K562 (cell line): ENCODE results near the gene ITSN2. TPM values are rescaled to one million over a fixed set of nuclear protein-coding genes. Genes with fewer than 3 reads are reported as not detected.
A peak's percentile ranks its signal among the peaks of the same experiment; 100 is the strongest.

ENCODE experiments used
- ATAC-seq: fragments of 200-7000 bp; cut with Tn5 transposase; 3 replicates; pipeline ENCODE4 v1.9.1; 2020; ENCODE audit warnings: moderate library complexity
- BruUV-seq: library from RNA; stranded (reverse); fragments of 400-500 nt; replicated peaks from 2 replicates; lab custom pipeline; 2021; lab: Mats Ljungman, UMichigan
- CTCF ChIA-PET: fragments of 300-600 bp; formaldehyde crosslinking; extraction: SDS; loops from one replicate; lab custom pipeline; 2021; ENCODE audit warnings: low intra/inter-chr PET ratio; lab: Yijun Ruan, JAX
- POLR2A ChIA-PET: fragments of 300-600, 350-650 bp; sonication (Branson Sonifier 250); formaldehyde crosslinking; extraction: SDS; loops from one replicate; lab custom pipeline; 2021; ENCODE audit warnings: antibody characterized with exemption, inconsistent platforms; lab: Yijun Ruan, JAX
- DNase-seq, 4 experiments: peaks; one replicate each; pipeline versions ENCODE4 v3.0.0 to v3.0.0-alpha.2; 2011 to 2018; ENCODE audit warnings: low spot score in 3 of 4, mixed read lengths in 3 of 4; ENCODE audit errors: extremely low read depth in 1 of 4
- FAIRE-seq: peaks from 2 replicates; lab custom pipeline; 2011; peaks lifted over from hg19 to GRCh38; lab: Jason Lieb, UNC
- H2AFZ ChIP-seq: 2 replicates; pipeline ENCODE4 v1.6.0; 2011; ENCODE audit warnings: low read depth, low read length, control low read depth, inconsistent platforms
- H3K27ac ChIP-seq: fragments of 200-600 bp; 3 replicates; pipeline ENCODE4 v1.8.0; 2011; ENCODE audit warnings: low read depth, mild to moderate bottlenecking, control low read depth, inconsistent platforms, low read length, moderate library complexity, mixed read lengths; ENCODE audit errors: extremely low read depth
- H3K27me3 ChIP-seq, 2 experiments: fragments of 300-600 bp in 1 of 2; 2 replicates in 1 of 2; 3 replicates in 1 of 2; pipeline versions ENCODE4 v1.6.0 to v1.8.0; 2011; ENCODE audit warnings: inconsistent platforms in 2 of 2, low read length in 2 of 2, mild to moderate bottlenecking in 1 of 2, mixed read lengths in 1 of 2, moderate library complexity in 1 of 2; ENCODE audit not compliant: control insufficient read depth in 2 of 2, insufficient read depth in 2 of 2
- H3K36me3 ChIP-seq: fragments of 300-600 bp; 3 replicates; pipeline ENCODE4 v1.8.0; 2011; ENCODE audit warnings: mild to moderate bottlenecking, low read length, inconsistent platforms; ENCODE audit not compliant: control insufficient read depth, insufficient read depth
- H3K4me1 ChIP-seq, 2 experiments: fragments of 200-600 bp in 1 of 2; replicated peaks in 1 of 2; 2 replicates in 1 of 2; 3 replicates in 1 of 2; pipeline versions ENCODE4 v1.5.1 to v1.8.0; 2011; ENCODE audit warnings: inconsistent platforms in 2 of 2, low read length in 2 of 2, mild to moderate bottlenecking in 1 of 2, mixed read lengths in 1 of 2, moderate library complexity in 1 of 2; ENCODE audit not compliant: control insufficient read depth in 2 of 2, insufficient read depth in 2 of 2
- H3K4me2 ChIP-seq: 2 replicates; pipeline ENCODE4 v1.6.1; 2011; ENCODE audit warnings: low read length, control low read depth, inconsistent platforms, mixed read lengths; ENCODE audit not compliant: insufficient read depth
- H3K4me3 ChIP-seq: fragments of 200-600 bp; sonication (generic), shearing (Covaris generic); 2 replicates; pipeline ENCODE4 v1.5.1; 2016; ENCODE audit warnings: control low read depth, inconsistent platforms
- H3K79me2 ChIP-seq: fragments of 200-600 bp; 3 replicates; pipeline ENCODE4 v1.8.0; 2011; ENCODE audit warnings: low read length, inconsistent platforms; ENCODE audit not compliant: control insufficient read depth, insufficient read depth
- H3K9ac ChIP-seq, 2 experiments: 2 replicates each; pipeline versions ENCODE4 v1.6.0 to v1.6.1; 2011; ENCODE audit warnings: low read depth in 2 of 2, low read length in 2 of 2, control low read depth in 1 of 2, inconsistent platforms in 1 of 2, mild to moderate bottlenecking in 1 of 2, mixed read lengths in 1 of 2; ENCODE audit not compliant: insufficient read depth in 1 of 2
- H3K9me1 ChIP-seq: one replicate; pipeline ENCODE4 v1.6.0; 2011; ENCODE audit warnings: inconsistent platforms, mild to moderate bottlenecking, low read length, moderate library complexity; ENCODE audit not compliant: control insufficient read depth, insufficient read depth
- H3K9me3 ChIP-seq: replicated peaks from 2 replicates; pipeline ENCODE4 v1.5.1; 2011; ENCODE audit warnings: low read depth, low read length, inconsistent platforms; ENCODE audit not compliant: control insufficient read depth, insufficient read depth
- H4K20me1 ChIP-seq: replicated peaks from 2 replicates; pipeline ENCODE4 v1.6.1; 2011; ENCODE audit warnings: low read length, inconsistent platforms, mixed read lengths; ENCODE audit not compliant: control insufficient read depth, insufficient read depth
- ARID1B ChIP-seq: fragments of 450-650 bp; IDR thresholded peaks from 2 replicates; pipeline ENCODE4 v1.6.1; 2016; ENCODE audit warnings: antibody characterized with exemption, mild to moderate bottlenecking, inconsistent platforms
- BRF1 ChIP-seq: IDR thresholded peaks from 3 replicates; pipeline ENCODE4 v1.6.1; 2011; ENCODE audit warnings: borderline replicate concordance, mild to moderate bottlenecking; ENCODE audit not compliant: insufficient read length; ENCODE audit errors: extremely low read depth
- KDM2B ChIP-seq: fragments of 250-450 bp; sonication (Bioruptor Pico); IDR thresholded peaks from 2 replicates; pipeline ENCODE4 v1.8.0; 2021; ENCODE audit warnings: mild to moderate bottlenecking, moderate library complexity
- NFXL1 ChIP-seq: fragments of 450-650 bp; formaldehyde crosslinking; IDR thresholded peaks from 2 replicates; pipeline ENCODE4 v1.4.0; 2021; ENCODE audit warnings: mild to moderate bottlenecking
- ZNF212 ChIP-seq: fragments of 450-650 bp; formaldehyde crosslinking; IDR thresholded peaks from 2 replicates; pipeline ENCODE4 v1.4.0; 2020; ENCODE audit warnings: mild to moderate bottlenecking
- WGBS: fragments of 100-300 bp; shearing (Covaris generic); methylation state at CpG from one replicate; pipeline ENCODE4 v1.1.6; 2016; ENCODE audit warnings: low coverage, mixed read lengths; ENCODE audit not compliant: insufficient coverage; ENCODE audit errors: missing lambda C conversion rate; 5-methylcytosine and 5-hydroxymethylcytosine counted together
- in situ Hi-C: fragments of 300-500 bp; cut with MboI; formaldehyde crosslinking; loops from 4 replicates; pipeline ENCODE4 v1.15.0; 2018; ENCODE audit warnings: inconsistent platforms, mixed read lengths
- intact Hi-C: fragments of 100-400 bp; cut with micrococcal nuclease; formaldehyde crosslinking; loops from 2 replicates; pipeline ENCODE4 v1.14.2; 2022
- polyA plus RNA-seq, 8 experiments: library from polyadenylated mRNA; depleted of rRNA in 4 of 8; stranded (reverse) in 5 of 8; unstranded in 3 of 8; fragments of >200 nt; fragmentation: Nextera tagmentation in 2 of 8; fragmentation: Illumina TruSeq in 1 of 8; extraction: Ambion mirVana in 2 of 8; extraction: Trizol in 1 of 8; gene quantifications; 2 replicates each; pipeline versions ENCODE4 v1.2.1 to v1.2.3, GENCODE V29; 2011 to 2014; ENCODE audit warnings: inconsistent platforms in 1 of 8, missing spikeins in 1 of 8
- total RNA-seq, 7 experiments: library from RNA; depleted of rRNA in 6 of 7; stranded (reverse); fragments of >200 nt in 6 of 7; fragmentation: Illumina TruSeq in 2 of 7; extraction: Trizol in 2 of 7; gene quantifications; 2 replicates each; pipeline versions ENCODE4 v1.2.1 to v1.2.3, GENCODE V29; 2011 to 2021; ENCODE audit warnings: low replicate concordance in 1 of 7
- TF ChIP-seq, protein P1 (sequence below), 2 experiments: fragments of 200-800 bp in 1 of 2; sonication (Bioruptor generic) in 1 of 2; sonication (generic) in 1 of 2; formaldehyde crosslinking in 1 of 2; IDR thresholded peaks in 1 of 2; conservative IDR thresholded peaks in 1 of 2; 2 replicates each; pipeline versions ENCODE4 v1.5.0 to v1.6.1; 2016 to 2020; ENCODE audit warnings: missing compliant biosample characterization in 1 of 2, missing genetic modification characterization in 1 of 2, missing genetic modification reagents in 1 of 2
- TF ChIP-seq, protein P2 (sequence below): sonication (generic); formaldehyde crosslinking; IDR thresholded peaks from 2 replicates; pipeline ENCODE4 v1.8.1; 2023; ENCODE audit warnings: mild to moderate bottlenecking, missing genetic modification reagents

Gene ITSN2
- total and polyA plus RNA-seq, 9 of the 15 experiments (the other 6 are each of a cell fraction or from before 2014, with no cell fraction given): 6.6 to 19.9 (median 15.2) TPM

DNA sequence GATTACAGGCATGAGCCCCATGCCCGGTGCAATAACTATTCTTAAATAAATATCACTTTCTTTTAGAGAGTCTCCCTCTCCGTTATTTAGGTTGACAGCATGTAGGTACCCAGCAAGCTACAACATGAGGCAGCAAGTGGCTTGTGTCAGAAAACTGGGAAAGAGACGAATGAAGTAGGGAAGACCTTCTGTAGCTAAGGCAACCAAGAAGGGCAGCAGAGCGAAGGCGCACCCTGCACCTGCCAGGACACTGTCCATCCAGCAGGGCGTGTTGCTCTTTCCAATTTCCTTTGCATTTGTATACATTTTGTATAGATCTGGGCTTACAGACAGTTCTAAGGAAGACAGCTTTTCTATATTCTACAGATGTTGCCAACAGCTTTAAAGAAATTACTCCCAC lies 137.4 kb downstream of the ITSN2 start:
- Histone ChIP-seq H3K4me1 (no peaks in the 10 kb centered on the region), H4K20me1 (no peaks in the 10 kb centered on the region), H3K4me3 (no peak overlapping the region), H3K9ac (no peak overlapping the region), H3K9me1 (no peaks in the 10 kb centered on the region), H2AFZ (no peak overlapping the region), H3K27ac (no peak overlapping the region), H3K4me2 (no peak overlapping the region), H3K79me2 (no peaks in the 10 kb centered on the region), H3K9me3 (no peaks in the 10 kb centered on the region), H3K36me3 (no peaks in the 10 kb centered on the region), H3K27me3 (no peaks in the 10 kb centered on the region)
- peak; percentile 62; the same call in 2 of the 3 replicates for ATAC-seq
- POLR2A ChIA-PET: interaction anchor here (1.4 kb wide), 1 partner anchor 12 kb away, joined by 3 read pairs; no protein-coding TSS in a partner anchor
- TF ChIP-seq KDM2B (CRISPR knock-in tag) (no peak), BRF1 (no peak), ZNF212 (no peak), ARID1B (no peak), NFXL1 (no peak)
- TF ChIP-seq, protein P1, sequence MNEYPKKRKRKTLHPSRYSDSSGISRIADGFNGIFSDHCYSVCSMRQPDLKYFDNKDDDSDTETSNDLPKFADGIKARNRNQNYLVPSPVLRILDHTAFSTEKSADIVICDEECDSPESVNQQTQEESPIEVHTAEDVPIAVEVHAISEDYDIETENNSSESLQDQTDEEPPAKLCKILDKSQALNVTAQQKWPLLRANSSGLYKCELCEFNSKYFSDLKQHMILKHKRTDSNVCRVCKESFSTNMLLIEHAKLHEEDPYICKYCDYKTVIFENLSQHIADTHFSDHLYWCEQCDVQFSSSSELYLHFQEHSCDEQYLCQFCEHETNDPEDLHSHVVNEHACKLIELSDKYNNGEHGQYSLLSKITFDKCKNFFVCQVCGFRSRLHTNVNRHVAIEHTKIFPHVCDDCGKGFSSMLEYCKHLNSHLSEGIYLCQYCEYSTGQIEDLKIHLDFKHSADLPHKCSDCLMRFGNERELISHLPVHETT (CRISPR knock-in tag; conservative IDR thresholded peaks at IDR 0.05 in 1 of 2, IDR thresholded peaks at IDR 0.05 in 1 of 2): no peak
- TF ChIP-seq, protein P2, sequence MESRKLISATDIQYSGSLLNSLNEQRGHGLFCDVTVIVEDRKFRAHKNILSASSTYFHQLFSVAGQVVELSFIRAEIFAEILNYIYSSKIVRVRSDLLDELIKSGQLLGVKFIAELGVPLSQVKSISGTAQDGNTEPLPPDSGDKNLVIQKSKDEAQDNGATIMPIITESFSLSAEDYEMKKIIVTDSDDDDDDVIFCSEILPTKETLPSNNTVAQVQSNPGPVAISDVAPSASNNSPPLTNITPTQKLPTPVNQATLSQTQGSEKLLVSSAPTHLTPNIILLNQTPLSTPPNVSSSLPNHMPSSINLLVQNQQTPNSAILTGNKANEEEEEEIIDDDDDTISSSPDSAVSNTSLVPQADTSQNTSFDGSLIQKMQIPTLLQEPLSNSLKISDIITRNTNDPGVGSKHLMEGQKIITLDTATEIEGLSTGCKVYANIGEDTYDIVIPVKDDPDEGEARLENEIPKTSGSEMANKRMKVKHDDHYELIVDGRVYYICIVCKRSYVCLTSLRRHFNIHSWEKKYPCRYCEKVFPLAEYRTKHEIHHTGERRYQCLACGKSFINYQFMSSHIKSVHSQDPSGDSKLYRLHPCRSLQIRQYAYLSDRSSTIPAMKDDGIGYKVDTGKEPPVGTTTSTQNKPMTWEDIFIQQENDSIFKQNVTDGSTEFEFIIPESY (CRISPR knock-in tag): no peak
- no peak for DNase-seq
- FAIRE-seq: no peak
- no TSS peak for BruUV-seq
- CTCF ChIA-PET: no interaction called here
- intact Hi-C loops: no loop called here
- WGBS: 33% methylated on average over 6 of the region's 6 CpGs
- in situ Hi-C loops: no loop called here
